ENCODE measurements around the gene PAXX.

The PAXX gene

GRCh38 chr9:136968333-136969127, 23.7 kb upstream of the PAXX start:
- DNase-seq (ENCODE audit: low read depth, low spot score): no peak

- no peak for DNase-seq (ENCODE audit: low read depth, low spot score)
Measured at GRCh38 chr9:136969150-136969549, 23.1 kb upstream of the PAXX start.

GRCh38 chr9:136969774-136970173, 22.4 kb upstream of the PAXX start:
- DNase-seq (ENCODE audit: low read depth, low spot score): no peak

GRCh38 chr9:136970361-136970760, 21.9 kb upstream of the PAXX start:
- DNase-seq (ENCODE audit: low read depth, low spot score): no peak

GRCh38 chr9:136971746-136972145, 20.5 kb upstream of the PAXX start:
- no peak for DNase-seq (ENCODE audit: low read depth, low spot score)

GRCh38 chr9:136972335-136972734, 19.9 kb upstream of the PAXX start:
- DNase-seq (ENCODE audit: low read depth, low spot score): no peak

GRCh38 chr9:136972743-136973142, 19.5 kb upstream of the PAXX start:
- no peak for DNase-seq (ENCODE audit: low read depth, low spot score)

GRCh38 chr9:136973618-136974617, 18.3 kb upstream of the PAXX start:
- no peak for DNase-seq (ENCODE audit: low read depth, low spot score)

GRCh38 chr9:136974817-136975535, 17.2 kb upstream of the PAXX start:
- no peak for DNase-seq (ENCODE audit: low read depth, low spot score)

- no peak for DNase-seq (ENCODE audit: low read depth, low spot score)
Measured at GRCh38 chr9:136975644-136976043, 16.6 kb upstream of the PAXX start.

- DNase-seq (ENCODE audit: low read depth, low spot score): no peak
Measured at GRCh38 chr9:136977223-136977622, 15.0 kb upstream of the PAXX start, which contains the start of gene PTGDS. Gene PTGDS (plus strand): TSS chr9:136977504. CDS start chr9:136977579, 75 bp downstream.

GRCh38 chr9:136977649-136978072, 14.6 kb upstream of the PAXX start:
- DNase-seq (ENCODE audit: low read depth, low spot score): no peak

GRCh38 chr9:136978073-136978864, 14.0 kb upstream of the PAXX start:
- DNase-seq (ENCODE audit: low read depth, low spot score): peak; percentile 23

GRCh38 chr9:136978865-136979544, 13.2 kb upstream of the PAXX start:
- DNase-seq (ENCODE audit: low read depth, low spot score): no peak

- DNase-seq (ENCODE audit: low read depth, low spot score): no peak
Measured at GRCh38 chr9:136979769-136980587, 12.2 kb upstream of the PAXX start.

GRCh38 chr9:136980669-136981478, 11.3 kb upstream of the PAXX start:
- DNase-seq (ENCODE audit: low read depth, low spot score): no peak

GRCh38 chr9:136981588-136982231, 10.5 kb upstream of the PAXX start:
- DNase-seq (ENCODE audit: low read depth, low spot score): no peak
